Kidney capillary endothelial cell (primary cell): ENCODE measurements around the gene VSIG10.
"Not testable (repeated sequence)": the region's sequence is repeated elsewhere in the genome, so short reads cannot be mapped to it uniquely, and the experiment has no call there.

Experiments used
- DNase-seq: peaks from one replicate; pipeline ENCODE4 v3.0.0-alpha.2; 2018; ENCODE audit warnings: low spot score

VSIG10 gene

GRCh38 chr12:118107694-118108093 lies 3.9 kb upstream of the VSIG10 start:
- DNase-seq: no peak

- no peak for DNase-seq
These were observed 3.2 kb upstream of the VSIG10 start for GRCh38 chr12:118107011-118107410.

- DNase-seq: no peak
These were observed 610 bp downstream of the VSIG10 start for GRCh38 chr12:118103201-118103600.

GRCh38 chr12:118102609-118103008 lies 1.2 kb downstream of the VSIG10 start:
- DNase-seq: no peak

- DNase-seq: no peak
These were observed 1.7 kb downstream of the VSIG10 start for GRCh38 chr12:118102070-118102469.

- DNase-seq: no peak
These were observed 2.8 kb downstream of the VSIG10 start for GRCh38 chr12:118101051-118101450.

- DNase-seq: no peak
These were observed 4.7 kb downstream of the VSIG10 start for GRCh38 chr12:118098911-118099671.

GRCh38 chr12:118098401-118098800 lies 5.4 kb downstream of the VSIG10 start:
- no peak for DNase-seq

GRCh38 chr12:118094039-118094438 lies 9.8 kb downstream of the VSIG10 start:
- no peak for DNase-seq

GRCh38 chr12:118089782-118090181 lies 14.0 kb downstream of the VSIG10 start:
- no peak for DNase-seq

GRCh38 chr12:118082161-118082560 lies 21.6 kb downstream of the VSIG10 start:
- DNase-seq: no peak

- not testable (repeated sequence) for DNase-seq
These were observed 22.3 kb downstream of the VSIG10 start for GRCh38 chr12:118081521-118081920.

- DNase-seq: no peak
These were observed 30.0 kb downstream of the VSIG10 start for GRCh38 chr12:118073768-118074167.

GRCh38 chr12:118070650-118071049 lies 33.2 kb downstream of the VSIG10 start:
- no peak for DNase-seq

GRCh38 chr12:118068445-118068844 lies 35.4 kb downstream of the VSIG10 start:
- DNase-seq: no peak

- DNase-seq: no peak
These were observed 38.4 kb downstream of the VSIG10 start for GRCh38 chr12:118065380-118065779.

- DNase-seq: no peak
These were observed 39.2 kb downstream of the VSIG10 start for GRCh38 chr12:118064608-118065007.

- no peak for DNase-seq
These were observed 40.0 kb downstream of the VSIG10 start for GRCh38 chr12:118063576-118064391.

- peak; percentile 40 for DNase-seq
These were observed 41.7 kb downstream of the VSIG10 start for GRCh38 chr12:118061873-118062843.

GRCh38 chr12:118061011-118061872 lies 42.6 kb downstream of the VSIG10 start, which contains the start of gene WSB2:
TSS of gene WSB2 (minus strand) at chr12:118061179. CDS start at chr12:118061048, 131 bp downstream.
- peak; percentile 37 for DNase-seq
